Measurements from ENCODE around the gene PCDH12.

Gene PCDH12

GRCh38 chr5:141958113-141958512, at the start of gene PCDH12:
Gene PCDH12 (minus strand): TSS chr5:141958202. CDS start chr5:141957851, 351 bp downstream.
- no peak for DNase-seq

- no peak for DNase-seq
These were observed 49.2 kb upstream of the PCDH12 start for GRCh38 chr5:142007237-142007544.

GRCh38 chr5:142006363-142007236, 48.6 kb upstream of the PCDH12 start:
- peak; percentile 40 for DNase-seq

- no peak for DNase-seq
These were observed 45.3 kb upstream of the PCDH12 start for GRCh38 chr5:142003266-142003800.

GRCh38 chr5:142000704-142001484, 42.9 kb upstream of the PCDH12 start:
- peak; percentile 24 for DNase-seq

- DNase-seq: no peak
These were observed 42.2 kb upstream of the PCDH12 start for GRCh38 chr5:142000173-142000572.

- DNase-seq: no peak
These were observed 39.5 kb upstream of the PCDH12 start for GRCh38 chr5:141997358-141997960.

GRCh38 chr5:141995656-141996055, 37.7 kb upstream of the PCDH12 start:
- DNase-seq: no peak

GRCh38 chr5:141994511-141995136, 36.6 kb upstream of the PCDH12 start:
- no peak for DNase-seq

- DNase-seq: peak; percentile 80
These were observed 34.5 kb upstream of the PCDH12 start for GRCh38 chr5:141992349-141992963.

- DNase-seq: no peak
These were observed 31.7 kb upstream of the PCDH12 start for GRCh38 chr5:141989720-141990119.

GRCh38 chr5:141986072-141986471, 28.1 kb upstream of the PCDH12 start:
- DNase-seq: no peak

- no peak for DNase-seq
These were observed 24.6 kb upstream of the PCDH12 start for GRCh38 chr5:141982626-141983025.

- DNase-seq: no peak
These were observed 20.4 kb upstream of the PCDH12 start for GRCh38 chr5:141978389-141978788.

- DNase-seq: no peak
These were observed 18.2 kb upstream of the PCDH12 start for GRCh38 chr5:141976176-141976575.

GRCh38 chr5:141973871-141974595, 16.0 kb upstream of the PCDH12 start:
- DNase-seq: no peak

GRCh38 chr5:141969783-141970771, 12.1 kb upstream of the PCDH12 start:
- no peak for DNase-seq

- peak; percentile 94 for DNase-seq
These were observed 11.1 kb upstream of the PCDH12 start, which contains the start of gene RNF14 for GRCh38 chr5:141968914-141969608. Gene RNF14 (plus strand): TSS chr5:141969105. CDS start chr5:141973589, 4,484 bp downstream.

- DNase-seq: no peak
These were observed 8.9 kb upstream of the PCDH12 start for GRCh38 chr5:141966963-141967333.
